GM19438 (cell line): Measurements from ENCODE around the gene RAB24.
"Not testable (repeated sequence)": the region's sequence is repeated elsewhere in the genome, so short reads cannot be mapped to it uniquely, and the experiment has no call there.

Source experiments
- ATAC-seq: cut with Tn5 transposase; IDR thresholded peaks from one replicate; pipeline ENCODE4 v1.9.1; 2021; ENCODE audit warnings: low read depth; ENCODE audit not compliant: unreplicated experiment

The RAB24 gene

DNA sequence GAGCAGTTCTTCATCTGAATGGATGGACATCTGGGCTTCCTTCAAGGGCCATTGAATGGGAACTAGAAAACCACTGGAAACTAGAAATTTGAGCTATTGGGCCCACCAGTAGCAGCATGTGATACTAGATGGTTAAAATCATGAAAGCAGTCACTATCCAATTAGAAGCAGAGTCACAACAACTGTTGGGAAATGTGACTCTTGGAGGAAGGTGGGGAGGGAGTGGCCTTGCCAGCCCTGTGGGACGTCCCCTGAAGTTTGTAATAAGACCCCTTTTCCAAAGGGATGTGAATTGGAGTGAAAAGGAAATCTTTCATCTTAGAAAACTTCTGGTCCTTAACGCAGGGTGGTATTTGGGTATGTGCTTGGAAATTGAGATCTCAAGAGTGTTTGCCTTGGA lies 5.6 kb downstream of the RAB24 start:
- ATAC-seq, result no peak

GRCh38 chr5:177296581-177296980 lies 6.9 kb downstream of the RAB24 start:
- ATAC-seq, result no peak

- no peak for ATAC-seq
Observed at GRCh38 chr5:177295924-177296323, 7.6 kb downstream of the RAB24 start.

DNA sequence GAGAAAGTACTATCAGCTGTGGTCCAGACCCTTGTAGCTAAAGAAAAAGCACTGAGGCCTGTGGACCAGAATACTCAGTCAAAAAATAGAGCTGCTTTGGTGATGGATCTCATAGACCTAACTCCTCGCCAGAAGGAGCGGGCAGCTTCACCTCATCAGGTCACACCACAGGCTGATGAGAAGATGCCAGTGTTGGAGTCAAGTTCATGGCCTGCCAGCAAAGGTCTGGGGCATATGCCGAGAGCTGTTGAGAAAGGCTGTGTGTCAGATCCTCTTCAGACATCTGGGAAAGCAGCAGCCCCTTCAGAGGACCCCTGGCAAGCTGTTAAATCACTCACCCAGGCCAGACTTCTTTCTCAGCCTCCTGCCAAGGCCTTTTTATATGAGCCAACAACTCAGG lies 8.9 kb downstream of the RAB24 start:
- ATAC-seq, result no peak

- ATAC-seq, result no peak
Observed at GRCh38 chr5:177293819-177294581, 9.5 kb downstream of the RAB24 start.

GRCh38 chr5:177291735-177292134 lies 11.8 kb downstream of the RAB24 start:
- no peak for ATAC-seq

DNA sequence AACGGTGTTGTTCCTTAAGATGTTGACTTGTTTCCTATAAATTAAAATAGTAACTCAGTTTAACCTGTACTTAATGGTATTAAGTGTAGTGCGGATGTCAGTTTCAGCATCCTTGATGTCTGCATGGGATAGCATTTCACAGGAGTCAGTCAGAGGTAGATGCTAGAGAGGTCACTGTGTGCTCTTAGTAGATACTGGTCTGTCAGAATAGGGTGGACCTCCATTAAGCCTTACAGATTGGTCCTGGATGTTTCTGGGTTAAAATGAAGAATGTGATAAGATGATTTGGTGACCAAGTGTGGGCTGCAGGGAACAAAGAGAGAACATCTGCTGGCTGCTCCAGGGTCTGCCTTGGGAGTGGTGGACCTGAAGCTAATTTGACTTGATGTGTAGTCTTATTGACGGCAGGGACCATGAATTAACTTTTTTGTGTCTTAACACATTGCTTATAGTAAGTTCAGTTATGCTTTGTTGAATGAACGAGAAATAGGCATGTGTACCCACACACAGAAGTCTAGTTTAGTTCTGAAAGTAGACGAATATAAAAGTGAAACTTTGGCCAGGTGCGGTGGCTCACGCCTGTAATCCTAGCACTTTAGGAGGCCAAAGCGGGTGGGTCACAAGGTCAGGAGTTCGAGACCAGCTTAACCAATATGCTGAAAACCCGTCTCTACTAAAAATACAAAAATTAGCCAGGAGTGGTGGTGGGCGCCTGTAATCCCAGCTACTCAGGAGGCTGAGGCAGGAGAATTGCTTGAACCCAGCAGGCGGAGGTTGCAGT lies 12.5 kb downstream of the RAB24 start:
- no peak for ATAC-seq

- no peak for ATAC-seq
Observed at GRCh38 chr5:177288191-177288590, 15.3 kb downstream of the RAB24 start.

GRCh38 chr5:177276886-177277285 lies 26.6 kb downstream of the RAB24 start:
- ATAC-seq, result no peak

- ATAC-seq, result no peak
Observed at GRCh38 chr5:177275883-177276282, 27.6 kb downstream of the RAB24 start.

- no peak for ATAC-seq
Observed at GRCh38 chr5:177271113-177271512, 32.4 kb downstream of the RAB24 start.

DNA sequence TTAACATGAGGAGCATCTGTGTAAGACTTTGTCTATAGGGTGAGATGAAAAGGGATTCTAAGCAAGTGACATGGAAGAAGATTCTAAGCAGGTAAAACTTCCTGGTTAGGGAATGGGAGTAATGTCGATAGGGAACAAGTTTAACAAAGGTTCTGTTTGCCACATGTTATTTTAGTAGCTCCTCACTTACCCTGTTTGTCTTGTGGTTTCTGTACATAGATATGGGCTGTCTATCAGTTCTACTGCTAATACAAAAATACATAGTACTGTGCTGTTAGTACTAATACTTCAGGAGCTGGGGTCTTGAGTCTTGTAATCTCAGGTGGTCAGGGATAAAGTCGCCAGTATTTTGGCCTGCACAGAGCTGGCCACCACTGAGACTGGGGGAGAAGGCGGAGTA lies 32.9 kb downstream of the RAB24 start:
- ATAC-seq, result no peak

GRCh38 chr5:177269976-177270375 lies 33.5 kb downstream of the RAB24 start:
- ATAC-seq, result no peak

DNA sequence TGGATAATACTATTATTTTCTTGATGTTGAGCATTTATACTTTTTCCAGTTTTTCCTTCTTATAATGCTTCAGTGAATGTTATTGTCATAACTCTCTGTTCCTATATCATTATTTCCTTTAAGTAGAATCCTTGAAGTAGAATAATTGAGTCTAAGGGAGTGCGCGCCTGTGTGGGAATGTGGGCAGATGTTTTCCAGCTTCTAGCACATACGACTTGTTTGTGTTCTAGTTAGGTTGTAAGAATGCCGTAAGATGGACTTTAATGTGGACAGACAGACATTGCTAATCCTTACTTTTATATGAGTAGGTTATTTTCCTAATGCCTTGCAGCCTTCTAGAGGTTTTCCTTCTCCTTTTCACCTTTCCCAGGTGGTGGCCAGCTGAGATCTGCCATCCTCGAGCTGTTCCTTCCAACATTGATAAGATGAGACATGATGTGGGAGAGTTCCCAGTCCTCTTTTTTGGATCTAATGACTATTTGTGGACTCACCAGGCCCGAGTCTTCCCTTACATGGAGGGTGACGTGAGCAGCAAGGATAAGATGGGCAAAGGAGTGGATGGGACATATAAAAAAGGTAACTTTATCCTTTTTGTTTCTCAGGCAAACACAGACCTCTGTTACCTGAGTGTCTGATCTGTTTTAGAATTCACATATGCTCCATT lies 34.2 kb downstream of the RAB24 start:
- no peak for ATAC-seq

GRCh38 chr5:177265395-177265794 lies 38.1 kb downstream of the RAB24 start:
- ATAC-seq, result no peak

- ATAC-seq, result no peak
Observed at GRCh38 chr5:177264178-177264577, 39.3 kb downstream of the RAB24 start.

DNA sequence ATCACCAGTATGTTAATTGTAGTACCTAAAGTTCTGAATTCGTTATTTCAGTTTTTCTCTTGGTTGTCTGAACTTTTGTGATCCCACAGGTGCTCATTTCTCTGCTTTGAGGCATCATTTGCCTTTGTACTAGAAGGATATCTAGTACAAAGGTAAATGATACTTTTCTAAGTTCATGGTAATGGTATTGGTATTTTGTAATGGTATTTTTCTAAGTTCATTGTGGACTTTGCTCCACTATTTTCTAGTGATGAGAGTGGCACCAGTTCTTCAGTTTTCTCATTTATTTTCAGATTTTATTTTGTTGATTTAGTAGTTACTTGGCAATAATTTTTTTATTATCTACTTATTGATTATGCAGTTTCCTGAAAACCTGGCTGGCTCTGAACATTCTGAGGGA lies 42.0 kb downstream of the RAB24 start:
- no peak for ATAC-seq

DNA sequence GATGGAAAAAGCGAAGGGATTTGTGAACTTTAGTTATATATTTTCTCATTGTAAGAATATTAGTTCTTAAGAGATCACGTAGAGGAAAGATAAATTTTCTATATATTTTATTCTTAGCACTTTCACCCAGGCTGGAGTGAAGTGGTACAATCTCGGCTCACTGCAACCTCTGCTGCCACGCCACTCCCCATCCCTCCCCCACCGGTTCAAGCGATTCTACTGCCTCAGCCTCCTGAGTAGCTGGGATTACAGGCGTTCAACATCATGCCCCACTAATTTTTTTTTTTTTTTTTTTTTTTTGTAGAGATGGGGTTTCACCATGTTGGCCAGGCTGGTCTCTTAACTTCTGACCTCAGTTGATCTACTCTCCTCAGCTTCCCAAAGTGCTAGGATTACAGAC lies 42.6 kb downstream of the RAB24 start:
- ATAC-seq, result no peak

DNA sequence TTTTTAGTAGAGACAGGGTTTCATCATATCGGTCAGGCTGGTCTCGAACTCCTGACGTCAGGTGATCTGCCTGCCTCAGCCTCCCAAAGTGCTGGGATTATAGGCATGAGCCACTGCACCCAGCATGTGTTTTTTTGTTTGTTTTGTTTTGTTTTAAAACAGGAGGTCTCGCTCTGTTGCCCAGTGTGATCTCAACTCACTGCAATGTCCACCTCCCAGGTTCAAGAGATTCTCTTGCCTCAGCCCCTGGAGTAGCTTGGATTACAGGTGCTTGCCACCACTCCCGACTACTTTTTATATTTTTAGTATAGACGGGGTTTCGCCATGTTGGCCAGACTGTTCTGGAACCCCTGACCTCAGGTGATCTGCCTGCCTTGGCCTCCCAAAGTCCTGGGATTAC lies 44.8 kb downstream of the RAB24 start:
- not testable (repeated sequence) for ATAC-seq

GRCh38 chr5:177256296-177256695 lies 47.2 kb downstream of the RAB24 start:
- no peak for ATAC-seq

DNA sequence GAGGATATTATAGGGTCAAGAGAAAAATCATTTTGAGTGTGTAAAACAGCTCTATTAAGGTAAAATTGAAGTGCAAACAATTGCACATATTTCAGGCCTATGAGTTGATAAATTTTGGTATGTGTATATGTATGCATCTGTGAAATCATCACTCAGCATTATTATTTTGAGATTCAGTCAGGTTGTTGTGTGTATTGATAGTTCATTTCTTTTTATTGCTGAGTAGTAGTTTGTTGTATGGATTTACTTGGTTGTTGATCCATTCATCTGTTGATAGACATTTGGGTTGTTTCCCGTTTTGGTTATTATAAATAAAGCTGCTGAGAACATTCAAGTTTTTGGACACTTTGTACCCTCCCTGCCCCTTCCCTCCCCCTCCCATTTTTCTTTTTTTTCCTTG lies 50.3 kb downstream of the RAB24 start:
- no peak for ATAC-seq
